Activated T-cell treated with anti-CD3 and anti-CD28 coated beads, Interleukin-2, amount 50 U/mL, for 4 hours (primary cell): ENCODE data around the gene MEP1B. TPM values are rescaled to one million over a fixed set of nuclear protein-coding genes. Genes with fewer than 3 reads are reported as not detected.

ENCODE experiments used
- ATAC-seq, 2 donors: fragments of 200-7000 bp; cut with Tn5 transposase; one replicate each; pipeline ENCODE4 v1.10.0; 2021
- DNase-seq: peaks from one replicate; pipeline ENCODE4 v3.0.0-alpha.2; 2020
- H3K27me3 Mint-ChIP-seq: one replicate; pipeline ENCODE4 v1.8.0; 2021; ENCODE audit warnings: low read depth, mixed read lengths
- H3K36me3 Mint-ChIP-seq: one replicate; pipeline ENCODE4 v1.8.0; 2022; ENCODE audit warnings: mixed read lengths; ENCODE audit not compliant: insufficient read depth
- H3K4me1 Mint-ChIP-seq: one replicate; pipeline ENCODE4 v1.8.0; 2021; ENCODE audit warnings: low read depth, mixed read lengths
- H3K4me3 Mint-ChIP-seq: one replicate; pipeline ENCODE4 v1.8.0; 2021; ENCODE audit warnings: mild to moderate bottlenecking, moderate library complexity, mixed read lengths
- H3K9me3 Mint-ChIP-seq: one replicate; pipeline ENCODE4 v1.8.0; 2021; ENCODE audit warnings: mixed read lengths
- total RNA-seq, 3 donors: library from RNA; stranded (reverse); gene quantifications; one replicate each; pipeline ENCODE4 v1.2.1, GENCODE V29; 2021

The MEP1B gene
- total RNA-seq, 3 donors from 2014 or later = not detected

GRCh38 chr18:32264401-32264800 is 74.6 kb downstream of the MEP1B start:
- DNase-seq (no peak), ATAC-seq (no peak)
- Mint-ChIP-seq H3K4me1 (no peaks in the 10 kb centered on the region), H3K27me3 (peaks cover 17% of the 10 kb centered on the region), H3K36me3 (no peaks in the 10 kb centered on the region), H3K9me3 (no peaks in the 10 kb centered on the region), H3K4me3 (no peak overlapping the region)

GRCh38 chr18:32267463-32267862 is 77.6 kb downstream of the MEP1B start:
- ATAC-seq (no peak), DNase-seq (no peak)
- Mint-ChIP-seq H3K27me3 (peaks cover 13% of the 10 kb centered on the region), H3K36me3 (no peaks in the 10 kb centered on the region), H3K9me3 (no peaks in the 10 kb centered on the region), H3K4me1 (no peaks in the 10 kb centered on the region), H3K4me3 (no peak overlapping the region)

Other genes starting within 250 kb of the MEP1B start
- gene TRAPPC8, start 246.9 kb upstream of the MEP1B start, total RNA-seq = 10 to 100 TPM; 32.3 to 35.9 (median 33.9) TPM
- gene RNF125, start 171.2 kb upstream of the MEP1B start, total RNA-seq = 10 to 100 TPM; 16.0 to 29.3 (median 16.8) TPM
- gene RNF138, start 98.2 kb upstream of the MEP1B start, total RNA-seq = 100 to 1,000 TPM in 2 of 3 donors, 10 to 100 TPM in 1; 96.0 to 120 (median 104) TPM